HG02610 (cell line): ENCODE measurements around the gene CHL1.

ENCODE experiments used
- ATAC-seq: cut with Tn5 transposase; IDR thresholded peaks from one replicate; pipeline ENCODE4 v1.9.1; 2021; ENCODE audit warnings: mild to moderate bottlenecking, moderate library complexity; ENCODE audit not compliant: unreplicated experiment

Gene CHL1

GRCh38 chr3:380801-381200 is 184.2 kb downstream of the CHL1 start:
- ATAC-seq = no peak

- peak; percentile 81 for ATAC-seq
Observed at GRCh38 chr3:385151-385550, 188.6 kb downstream of the CHL1 start.

GRCh38 chr3:394775-395174 is 198.2 kb downstream of the CHL1 start:
- ATAC-seq = no peak

- ATAC-seq = no peak
Observed at GRCh38 chr3:396293-396692, 199.7 kb downstream of the CHL1 start.

GRCh38 chr3:399647-400046 is 203.1 kb downstream of the CHL1 start:
- no peak for ATAC-seq

GRCh38 chr3:403826-404225 is 207.3 kb downstream of the CHL1 start:
- no peak for ATAC-seq

- no peak for ATAC-seq
Observed at GRCh38 chr3:409011-409410, 212.4 kb downstream of the CHL1 start.

- ATAC-seq = no peak
Observed at GRCh38 chr3:411226-411625, 214.7 kb downstream of the CHL1 start.

GRCh38 chr3:414063-414462 is 217.5 kb downstream of the CHL1 start:
- ATAC-seq = no peak

GRCh38 chr3:418239-418929 is 221.8 kb downstream of the CHL1 start:
- ATAC-seq = no peak

- no peak for ATAC-seq
Observed at GRCh38 chr3:420584-420983, 224.0 kb downstream of the CHL1 start.

GRCh38 chr3:425079-425478 is 228.5 kb downstream of the CHL1 start:
- no peak for ATAC-seq

- no peak for ATAC-seq
Observed at GRCh38 chr3:426072-426471, 229.5 kb downstream of the CHL1 start.

GRCh38 chr3:427128-427527 is 230.6 kb downstream of the CHL1 start:
- ATAC-seq = no peak

GRCh38 chr3:430186-430585 is 233.6 kb downstream of the CHL1 start:
- ATAC-seq = no peak

GRCh38 chr3:435161-435560 is 238.6 kb downstream of the CHL1 start:
- ATAC-seq = no peak

- ATAC-seq = no peak
Observed at GRCh38 chr3:436053-436452, 239.5 kb downstream of the CHL1 start.

GRCh38 chr3:440826-441225 is 244.3 kb downstream of the CHL1 start:
- no peak for ATAC-seq

- no peak for ATAC-seq
Observed at GRCh38 chr3:445960-446359, 249.4 kb downstream of the CHL1 start.

GRCh38 chr3:447671-448070 is 251.1 kb downstream of the CHL1 start:
- no peak for ATAC-seq

- no peak for ATAC-seq
Observed at GRCh38 chr3:449711-450110, 253.1 kb downstream of the CHL1 start.

- no peak for ATAC-seq
Observed at GRCh38 chr3:452221-452620, 255.7 kb downstream of the CHL1 start.

- no peak for ATAC-seq
Observed at GRCh38 chr3:453106-453505, 256.5 kb downstream of the CHL1 start.
